AG04449 (cell line): ENCODE data around the gene RBFOX2.

Source experiments
- CTCF ChIA-PET: fragments of 350-600 bp; formaldehyde crosslinking; extraction: SDS; loops from one replicate; lab custom pipeline; 2021; ENCODE audit warnings: antibody characterized with exemption; lab: Yijun Ruan, JAX
- POLR2A ChIA-PET: fragments of 400-600, 350-600 bp; formaldehyde crosslinking; extraction: SDS; loops from one replicate; lab custom pipeline; 2020; ENCODE audit warnings: antibody characterized with exemption, inconsistent platforms; lab: Yijun Ruan, JAX
- DNase-seq: peaks from one replicate; pipeline ENCODE4 v3.0.0-alpha.2; 2010; ENCODE audit warnings: low read depth, low spot score
- H3K4me3 ChIP-seq: 2 replicates; pipeline ENCODE4 v1.5.1; 2011; ENCODE audit warnings: low read depth, mild to moderate bottlenecking, control low read depth, low read length
- CTCF ChIP-seq: IDR thresholded peaks from one replicate; pipeline ENCODE4 v1.5.1; 2011; ENCODE audit warnings: mild to moderate bottlenecking, moderate library complexity, low read length, control low read depth, inconsistent platforms; ENCODE audit not compliant: insufficient read depth; ENCODE audit errors: missing control alignments

RBFOX2 gene

GRCh38 chr22:35777335-35777975, 251.2 kb downstream of the RBFOX2 start:
- DNase-seq: peak; percentile 45

GRCh38 chr22:35775339-35775738, 253.3 kb downstream of the RBFOX2 start:
- TF ChIP-seq CTCF: no peak
- CTCF ChIA-PET: interaction anchor here (1.3 to 1.7 kb wide), 2 partner anchors 8 to 148 kb away, joined by 4 read pairs; no protein-coding TSS in a partner anchor
- no peak overlapping the region for H3K4me3 ChIP-seq
- DNase-seq: no peak
- POLR2A ChIA-PET: no interaction called here

More at GRCh38 chr22:35777335-35777975, 251.2 kb downstream of the RBFOX2 start:
- CTCF ChIA-PET: no interaction called here
- H3K4me3 ChIP-seq: no peak overlapping the region; the same call in 1 of the 2 replicates
- TF ChIP-seq CTCF: no peak
- POLR2A ChIA-PET: no interaction called here

- no peak for DNase-seq
- no peak overlapping the region for H3K4me3 ChIP-seq
- TF ChIP-seq CTCF: no peak
- POLR2A ChIA-PET: no interaction called here
- CTCF ChIA-PET: no interaction called here
Observed at GRCh38 chr22:35769974-35770373, 258.6 kb downstream of the RBFOX2 start.

- POLR2A ChIA-PET: no interaction called here
- no peak for DNase-seq
Observed at GRCh38 chr22:35766654-35767580, 261.7 kb downstream of the RBFOX2 start.

GRCh38 chr22:35761037-35761436, 267.6 kb downstream of the RBFOX2 start:
- H3K4me3 ChIP-seq: no peak overlapping the region
- POLR2A ChIA-PET: no interaction called here
- peak; percentile 15 for TF ChIP-seq CTCF
- no peak for DNase-seq
- CTCF ChIA-PET: interaction anchor here (0.9 kb wide), 1 partner anchor 149 kb away, joined by 3 read pairs; no protein-coding TSS in a partner anchor

More at GRCh38 chr22:35766654-35767580, 261.7 kb downstream of the RBFOX2 start:
- CTCF ChIA-PET: interaction anchor here (0.9 to 1.3 kb wide), 3 partner anchors 9 to 340 kb away, joined by 3 to 4 read pairs (median 3); no protein-coding TSS in a partner anchor
- no peak overlapping the region for H3K4me3 ChIP-seq
- no peak for TF ChIP-seq CTCF

GRCh38 chr22:35758394-35758793, 270.2 kb downstream of the RBFOX2 start:
- CTCF ChIA-PET: no interaction called here
- DNase-seq: no peak
- TF ChIP-seq CTCF: no peak
- POLR2A ChIA-PET: no interaction called here
- H3K4me3 ChIP-seq: no peak overlapping the region
